Dermis blood vessel endothelial cell (primary cell): ENCODE results near the gene PLPP1. TPM values are rescaled to one million over a fixed set of nuclear protein-coding genes. Genes with fewer than 3 reads are reported as not detected.
"Not testable (repeated sequence)": the region's sequence is repeated elsewhere in the genome, so short reads cannot be mapped to it uniquely, and the experiment has no call there.

Experiments used
- DNase-seq: peaks from one replicate; pipeline ENCODE4 v3.0.0; 2010
- total RNA-seq: library from RNA; depleted of rRNA; stranded (reverse); fragments of >200 nt; gene quantifications from 2 replicates; pipeline ENCODE4 v1.2.3, GENCODE V29; 2014

Gene PLPP1
- total RNA-seq, 1 donor from 2014 or later = 293 TPM

DNA sequence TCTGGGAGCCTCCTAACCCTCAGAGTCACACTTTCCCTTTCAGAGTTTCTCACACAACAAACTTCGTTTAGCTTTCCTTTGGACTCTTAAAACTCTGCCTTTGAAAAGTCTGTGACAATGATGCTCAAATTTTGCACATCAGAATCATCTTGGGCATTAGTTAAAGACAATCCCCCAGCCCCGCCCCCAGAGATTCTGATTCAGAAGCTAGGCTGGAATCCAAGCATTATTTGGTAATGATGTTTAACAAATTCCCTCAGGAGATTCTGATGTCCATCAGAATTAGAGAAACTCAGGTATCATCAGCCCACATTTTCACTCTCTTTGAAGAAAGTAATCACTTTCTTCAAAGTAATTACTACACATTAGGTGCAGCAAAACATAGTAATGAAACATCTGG is 9.6 kb upstream of the PLPP1 start:
- DNase-seq = no peak

- DNase-seq = no peak
These were observed 6.4 kb upstream of the PLPP1 start for GRCh38 chr5:55541056-55541635.

GRCh38 chr5:55540525-55540924 is 5.8 kb upstream of the PLPP1 start:
- no peak for DNase-seq

GRCh38 chr5:55540024-55540423 is 5.3 kb upstream of the PLPP1 start:
- no peak for DNase-seq

GRCh38 chr5:55538661-55539060 is 3.9 kb upstream of the PLPP1 start:
- DNase-seq = no peak

DNA sequence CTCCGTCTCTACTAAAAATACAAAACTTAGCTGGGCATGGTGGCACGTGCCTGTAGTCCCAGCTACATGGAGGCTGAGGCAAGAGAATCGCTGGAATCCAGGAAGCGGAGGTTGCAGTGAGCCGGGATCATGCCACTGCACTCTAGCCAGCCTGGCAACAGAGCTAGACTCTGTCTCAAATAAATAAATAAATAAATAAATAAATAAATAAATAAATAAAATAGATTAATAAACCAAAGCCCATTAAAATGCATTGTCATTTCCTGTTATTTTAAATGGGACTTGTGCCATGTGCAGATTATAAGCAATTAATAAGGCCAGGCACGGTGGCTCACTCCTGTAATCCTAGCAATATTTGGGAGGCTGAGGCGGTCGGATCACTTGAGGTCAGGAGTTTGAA is 2.6 kb upstream of the PLPP1 start:
- DNase-seq = not testable (repeated sequence)

DNA sequence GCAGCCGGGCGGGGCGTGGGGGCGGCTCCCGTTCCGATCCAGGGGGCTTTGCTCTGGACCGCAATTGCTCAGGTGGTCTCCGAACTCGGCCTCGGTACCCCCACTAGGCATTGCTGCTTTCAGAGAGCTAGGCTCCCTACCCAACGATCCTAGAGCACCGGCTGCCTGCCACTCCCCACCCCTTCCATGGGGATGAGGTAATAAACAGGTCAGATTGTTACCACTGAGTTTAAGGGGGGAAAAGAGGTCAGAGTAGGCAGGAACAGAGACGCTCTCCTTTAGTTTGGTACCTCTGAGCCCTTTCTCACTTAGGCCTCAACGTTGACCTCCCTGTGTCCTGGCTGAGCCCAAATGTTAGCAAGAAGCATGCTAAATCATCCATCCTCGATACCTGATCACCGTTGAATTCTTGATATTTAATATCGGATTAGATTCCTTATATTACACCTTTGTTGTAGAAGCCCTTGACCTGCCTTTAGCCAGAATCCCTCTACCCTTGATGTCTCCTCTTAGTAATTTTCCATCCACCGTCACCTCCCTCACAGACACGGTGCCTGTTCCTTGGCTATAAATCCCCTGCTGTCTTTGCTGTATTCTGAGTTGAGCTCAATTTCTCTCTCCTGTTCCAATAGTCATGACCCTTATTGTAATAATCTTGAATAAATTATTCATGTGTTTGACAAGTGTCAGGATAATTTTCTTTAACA is 588 bp upstream of the PLPP1 start:
- DNase-seq = no peak

GRCh38 chr5:55533521-55534435 is 986 bp downstream of the PLPP1 start:
- peak; percentile 66 for DNase-seq

- DNase-seq = peak; percentile 8
These were observed 4.1 kb downstream of the PLPP1 start for GRCh38 chr5:55530669-55531068.

- DNase-seq = no peak
These were observed 9.9 kb downstream of the PLPP1 start for GRCh38 chr5:55524816-55525215.

DNA sequence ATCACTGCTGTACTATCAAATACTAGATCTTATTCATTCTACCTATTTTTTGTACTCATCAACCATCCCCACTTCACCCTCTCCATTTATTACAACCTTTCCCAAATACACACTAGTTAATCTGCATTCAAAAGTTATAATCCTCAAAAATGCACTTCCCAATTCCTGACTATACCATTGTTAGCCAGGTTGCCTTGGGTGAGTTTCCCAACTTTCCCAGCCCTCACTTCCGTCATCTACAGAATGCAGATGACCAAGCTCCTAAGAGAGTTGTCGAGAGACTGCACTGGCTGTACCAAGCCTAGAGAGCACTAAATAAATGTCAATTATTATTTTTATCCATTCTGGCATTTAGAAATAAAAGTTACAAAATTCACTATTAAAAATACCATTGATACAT is 11.5 kb downstream of the PLPP1 start:
- no peak for DNase-seq

DNA sequence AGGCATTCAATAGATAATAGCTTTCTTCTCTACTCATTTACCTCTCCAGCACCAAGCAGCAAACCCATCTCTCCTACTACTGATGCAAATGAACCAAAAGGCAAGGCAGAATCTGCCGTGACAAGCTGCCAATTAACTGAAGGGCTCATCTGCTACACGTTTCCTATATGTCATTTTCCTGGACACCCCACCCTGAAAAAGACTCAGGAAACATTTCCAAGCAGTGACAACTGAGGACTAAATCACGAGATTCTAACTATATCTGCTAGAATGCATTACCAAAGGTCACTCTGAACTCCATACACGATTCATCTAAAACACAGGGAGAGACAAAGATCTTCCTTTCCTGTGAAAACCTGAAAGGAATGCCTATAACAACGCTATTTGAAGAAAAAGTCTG is 12.9 kb downstream of the PLPP1 start:
- DNase-seq = peak; percentile 35

DNA sequence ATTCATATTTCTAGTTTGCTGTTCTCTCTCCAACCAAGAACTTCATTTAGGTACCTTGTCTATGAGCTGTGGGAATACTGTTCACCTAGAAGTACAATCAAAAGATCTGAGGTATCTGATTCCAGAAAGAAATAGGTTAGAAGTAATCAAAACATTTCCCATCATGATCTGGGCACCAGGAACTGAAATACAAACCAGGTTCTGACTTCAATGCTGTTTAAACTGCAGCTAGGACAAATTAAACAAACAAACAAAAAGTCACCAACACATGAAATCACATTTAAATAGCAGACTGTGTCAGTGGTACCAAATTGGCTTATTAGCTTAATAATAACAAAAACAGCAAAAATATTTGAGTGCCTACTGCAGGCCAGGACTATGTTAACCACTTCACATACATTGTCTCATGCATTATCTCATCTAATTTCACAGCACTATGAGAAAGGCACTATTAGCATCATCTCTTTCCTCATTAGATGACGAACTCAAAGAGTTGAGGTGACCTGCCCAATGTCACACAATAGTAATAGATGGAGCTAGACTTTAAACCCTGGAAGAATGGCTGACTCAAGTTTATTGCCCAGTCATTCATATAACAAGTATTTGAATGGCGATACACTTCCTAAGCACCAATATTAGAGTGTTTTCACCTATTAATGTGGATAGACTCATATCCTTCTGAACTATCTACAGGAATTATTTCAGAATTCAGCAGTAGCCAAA is 14.5 kb downstream of the PLPP1 start:
- DNase-seq = no peak

- DNase-seq = no peak
These were observed 15.9 kb downstream of the PLPP1 start for GRCh38 chr5:55518831-55519390.

DNA sequence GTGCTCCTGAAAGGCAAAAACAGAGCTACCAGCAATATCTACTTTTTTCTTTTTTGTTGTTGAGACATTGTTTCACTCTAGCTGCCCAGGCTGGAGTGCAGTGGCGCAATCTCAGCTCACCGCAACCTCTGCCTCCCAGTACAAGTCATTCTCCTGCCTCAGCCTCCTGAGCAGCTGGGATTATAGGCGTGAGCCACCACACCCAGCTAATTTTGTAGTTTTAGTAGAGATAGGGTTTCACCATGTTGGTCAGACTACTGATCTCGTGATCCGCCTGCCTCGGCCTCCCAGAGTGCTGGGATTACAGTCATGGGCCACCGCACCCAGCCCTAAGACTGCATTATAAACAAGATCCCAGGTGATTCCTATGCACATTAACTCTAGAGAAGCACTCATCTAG is 17.0 kb downstream of the PLPP1 start:
- no peak for DNase-seq

DNA sequence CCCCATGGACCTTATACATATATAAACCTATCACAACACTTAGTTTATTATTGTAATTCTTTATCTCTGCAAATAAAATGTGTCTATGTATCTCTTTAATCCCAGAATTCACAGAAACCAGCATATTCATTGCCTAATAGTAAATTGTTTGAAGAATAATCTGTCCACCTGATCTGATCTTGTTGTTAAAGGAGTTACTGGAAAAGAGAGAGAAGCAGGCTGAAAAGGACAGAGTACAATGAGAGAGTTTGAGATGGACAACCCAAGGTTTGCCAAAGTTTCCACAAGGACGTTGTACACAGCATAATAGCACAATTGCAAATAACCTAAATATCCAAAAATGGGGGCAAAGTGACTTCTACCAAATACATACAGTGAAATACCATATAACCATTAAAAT is 23.8 kb downstream of the PLPP1 start:
- no peak for DNase-seq

- DNase-seq = no peak
These were observed 24.3 kb downstream of the PLPP1 start for GRCh38 chr5:55510523-55510880.

- peak; percentile 16 for DNase-seq
These were observed 24.8 kb downstream of the PLPP1 start for GRCh38 chr5:55509796-55510522.

DNA sequence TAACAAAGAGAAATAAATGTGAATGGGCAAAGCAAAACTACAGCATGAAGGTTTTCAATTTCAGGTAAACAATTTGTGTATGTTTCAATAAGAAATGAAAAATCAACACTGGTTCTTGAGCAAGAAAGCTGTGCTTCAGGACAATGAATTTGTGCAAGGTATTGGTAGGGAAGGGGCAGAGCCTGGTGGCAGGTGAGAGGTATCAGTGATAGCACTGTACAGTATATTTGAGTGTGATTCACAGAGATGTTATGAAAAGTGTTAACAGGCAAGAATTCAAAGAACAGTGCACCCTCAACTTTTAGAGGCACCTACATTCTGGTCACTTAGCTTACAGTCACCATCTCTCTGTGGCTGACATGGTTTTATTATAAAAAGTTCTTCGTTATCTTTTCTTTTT is 25.7 kb downstream of the PLPP1 start:
- no peak for DNase-seq

- DNase-seq = no peak
These were observed 27.2 kb downstream of the PLPP1 start for GRCh38 chr5:55507574-55507973.

GRCh38 chr5:55505711-55506110 is 29.1 kb downstream of the PLPP1 start:
- DNase-seq = not testable (repeated sequence)

- DNase-seq = not testable (repeated sequence)
These were observed 30.8 kb downstream of the PLPP1 start for GRCh38 chr5:55503917-55504316.
